Articular chondrocyte of knee joint (primary cell): ENCODE results near the gene SPC24. TPM values are rescaled to one million over a fixed set of nuclear protein-coding genes. Genes with fewer than 3 reads are reported as not detected.

Source experiments
- total RNA-seq: library from RNA; depleted of rRNA; stranded (reverse); fragments of >200 nt; gene quantifications from 2 replicates; pipeline ENCODE4 v1.2.3, GENCODE V29; 2012

SPC24 gene
- 18.3 and 25.1 TPM in 2 replicates for total RNA-seq

GRCh38 chr19:11155373-11156120 lies at the start of gene SPC24:
TSS of gene SPC24 (minus strand) at chr19:11155782. CDS start at chr19:11155776, 6 bp downstream.

GRCh38 chr19:11197291-11198174 lies 42.0 kb upstream of the SPC24 start, which contains the start of gene KANK2:
TSS of gene KANK2 (minus strand) at chr19:11197545. CDS start at chr19:11194511, 3,034 bp downstream.

Other genes starting within 250 kb of the SPC24 start
- 93.6 and 98.7 TPM in 2 replicates for gene YIPF2, start 227.1 kb downstream of the SPC24 start, total RNA-seq
- 23.3 and 24.5 TPM in 2 replicates for gene TIMM29, start 227.0 kb downstream of the SPC24 start, total RNA-seq
- gene SMARCA4, start 194.8 kb downstream of the SPC24 start, total RNA-seq = 48.2 and 53.7 TPM in 2 replicates
- 90.7 and 120 TPM in 2 replicates for gene LDLR, start 66.3 kb downstream of the SPC24 start, total RNA-seq
- 262 TPM in 2 replicates for gene KANK2, start 41.8 kb upstream of the SPC24 start, total RNA-seq
- not detected in 2 replicates for gene ANGPTL8, start 83.8 kb upstream of the SPC24 start, total RNA-seq
- 11.0 and 13.1 TPM in 2 replicates for gene DOCK6, start 106.7 kb upstream of the SPC24 start, total RNA-seq
- not detected in 2 replicates for gene TSPAN16, start 140.4 kb upstream of the SPC24 start, total RNA-seq
- gene RAB3D, start 183.9 kb upstream of the SPC24 start, total RNA-seq = 11.4 and 12.9 TPM in 2 replicates
- gene TMEM205, start 190.5 kb upstream of the SPC24 start, total RNA-seq = 76.3 and 80.2 TPM in 2 replicates
- gene CCDC159, start 190.7 kb upstream of the SPC24 start, total RNA-seq = 9.9 and 13.8 TPM in 2 replicates
- 12.0 and 14.0 TPM in 2 replicates for gene PLPPR2, start 199.7 kb upstream of the SPC24 start, total RNA-seq
- 0.43 and 0.91 TPM in 2 replicates for gene SWSAP1, start 218.9 kb upstream of the SPC24 start, total RNA-seq
- gene EPOR, start 228.5 kb upstream of the SPC24 start, total RNA-seq = 2.0 and 3.0 TPM in 2 replicates